ENCODE results near the gene SLC2A9. TPM values are rescaled to one million over a fixed set of nuclear protein-coding genes. Genes with fewer than 3 reads are reported as not detected.
"Not testable (repeated sequence)": the region's sequence is repeated elsewhere in the genome, so short reads cannot be mapped to it uniquely, and the experiment has no call there.

SLC2A9 gene
- polyA plus RNA-seq, 4 donors: 8.5 to 11.3 (median 9.6) TPM

- DNase-seq (ENCODE audit: low read depth in 4 of 4, low spot score in 2 of 4): peak in 1 of 4 donors; percentile 38
Observed at GRCh38 chr4:9847968-9848748, 173.1 kb downstream of the SLC2A9 start.

GRCh38 chr4:9845791-9846493, 175.4 kb downstream of the SLC2A9 start:
- DNase-seq (ENCODE audit: low read depth in 4 of 4, low spot score in 2 of 4): no peak

GRCh38 chr4:9841072-9841471, 180.2 kb downstream of the SLC2A9 start:
- no peak for DNase-seq (ENCODE audit: low read depth in 4 of 4, low spot score in 2 of 4)

GRCh38 chr4:9835430-9835829, 185.9 kb downstream of the SLC2A9 start:
- DNase-seq (ENCODE audit: low read depth in 4 of 4, low spot score in 2 of 4): no peak

- DNase-seq (ENCODE audit: low read depth in 4 of 4, low spot score in 2 of 4): no peak
Observed at GRCh38 chr4:9833421-9833820, 187.9 kb downstream of the SLC2A9 start.

GRCh38 chr4:9832640-9833039, 188.7 kb downstream of the SLC2A9 start:
- DNase-seq (ENCODE audit: low read depth in 4 of 4, low spot score in 2 of 4): no peak

- DNase-seq (ENCODE audit: low read depth in 4 of 4, low spot score in 2 of 4): no peak
Observed at GRCh38 chr4:9826551-9826950, 194.7 kb downstream of the SLC2A9 start.

GRCh38 chr4:9825049-9825448, 196.2 kb downstream of the SLC2A9 start:
- DNase-seq (ENCODE audit: low read depth in 4 of 4, low spot score in 2 of 4): no peak

- no peak for DNase-seq (ENCODE audit: low read depth in 4 of 4, low spot score in 2 of 4)
Observed at GRCh38 chr4:9820343-9820742, 201.0 kb downstream of the SLC2A9 start.

- DNase-seq (ENCODE audit: low read depth in 4 of 4, low spot score in 2 of 4): no peak
Observed at GRCh38 chr4:9816285-9816684, 205.0 kb downstream of the SLC2A9 start.

- DNase-seq (ENCODE audit: low read depth in 4 of 4, low spot score in 2 of 4): no peak
Observed at GRCh38 chr4:9812501-9813340, 208.6 kb downstream of the SLC2A9 start.

- no peak for DNase-seq (ENCODE audit: low read depth in 4 of 4, low spot score in 2 of 4)
Observed at GRCh38 chr4:9811806-9812205, 209.5 kb downstream of the SLC2A9 start.

- DNase-seq (ENCODE audit: low read depth in 4 of 4, low spot score in 2 of 4): no peak
Observed at GRCh38 chr4:9808077-9808476, 213.2 kb downstream of the SLC2A9 start.

GRCh38 chr4:9804918-9805317, 216.4 kb downstream of the SLC2A9 start:
- DNase-seq (ENCODE audit: low read depth in 4 of 4, low spot score in 2 of 4): no peak

- no peak for DNase-seq (ENCODE audit: low read depth in 4 of 4, low spot score in 2 of 4)
Observed at GRCh38 chr4:9800848-9801247, 220.4 kb downstream of the SLC2A9 start.

GRCh38 chr4:9796641-9797040, 224.7 kb downstream of the SLC2A9 start:
- DNase-seq (ENCODE audit: low read depth in 4 of 4, low spot score in 2 of 4): not testable (repeated sequence)

- DNase-seq (ENCODE audit: low read depth in 4 of 4, low spot score in 2 of 4): no peak
Observed at GRCh38 chr4:9792381-9792780, 228.9 kb downstream of the SLC2A9 start.

- not testable (repeated sequence) for DNase-seq (ENCODE audit: low read depth in 4 of 4, low spot score in 2 of 4)
Observed at GRCh38 chr4:9785891-9786290, 235.4 kb downstream of the SLC2A9 start.

- no peak for DNase-seq (ENCODE audit: low read depth in 4 of 4, low spot score in 2 of 4)
Observed at GRCh38 chr4:9782136-9782436, 239.2 kb downstream of the SLC2A9 start.

- peak in 2 of 4 donors; percentile 21 to 24 for DNase-seq (ENCODE audit: low read depth in 4 of 4, low spot score in 2 of 4)
Observed at GRCh38 chr4:9781343-9782135, 239.8 kb downstream of the SLC2A9 start, which contains the start of gene DRD5. DRD5 (plus strand) TSS chr4:9781634; CDS start chr4:9782030, 396 bp downstream.

All from left renal cortex interstitium (tissue), 4 donors.